GM03348 (cell line): ENCODE measurements around the gene POLR2C.
"Not testable (repeated sequence)": the region's sequence is repeated elsewhere in the genome, so short reads cannot be mapped to it uniquely, and the experiment has no call there.

Source experiments
- DNase-seq: peaks from one replicate; pipeline ENCODE4 v3.0.0; 2012; ENCODE audit warnings: low spot score

Gene POLR2C

GRCh38 chr16:57462209-57462977 is at the start of gene POLR2C:
TSS of gene POLR2C (plus strand) at chr16:57462679. CDS start at chr16:57462725, 46 bp downstream.
- DNase-seq: peak; percentile 94

GRCh38 chr16:57413301-57413730 is 49.2 kb upstream of the POLR2C start:
- DNase-seq: no peak

DNA sequence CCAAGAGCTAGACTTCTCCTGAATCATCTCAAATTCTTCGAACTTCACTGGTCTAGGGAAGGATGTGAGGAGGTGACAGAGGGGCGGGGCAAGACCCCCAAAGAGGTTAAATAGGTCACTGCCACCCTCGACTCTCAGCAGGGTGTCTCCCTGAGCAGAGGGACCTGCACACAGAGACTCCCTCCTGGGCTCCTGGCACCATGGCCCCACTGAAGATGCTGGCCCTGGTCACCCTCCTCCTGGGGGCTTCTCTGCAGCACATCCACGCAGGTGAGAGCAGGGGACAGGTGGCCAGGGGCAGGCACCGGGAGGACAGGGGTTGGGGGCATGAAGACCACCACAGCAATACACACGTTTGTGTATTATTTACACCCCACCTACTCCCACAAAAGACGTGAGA is 48.7 kb upstream of the POLR2C start:
- DNase-seq: no peak

DNA sequence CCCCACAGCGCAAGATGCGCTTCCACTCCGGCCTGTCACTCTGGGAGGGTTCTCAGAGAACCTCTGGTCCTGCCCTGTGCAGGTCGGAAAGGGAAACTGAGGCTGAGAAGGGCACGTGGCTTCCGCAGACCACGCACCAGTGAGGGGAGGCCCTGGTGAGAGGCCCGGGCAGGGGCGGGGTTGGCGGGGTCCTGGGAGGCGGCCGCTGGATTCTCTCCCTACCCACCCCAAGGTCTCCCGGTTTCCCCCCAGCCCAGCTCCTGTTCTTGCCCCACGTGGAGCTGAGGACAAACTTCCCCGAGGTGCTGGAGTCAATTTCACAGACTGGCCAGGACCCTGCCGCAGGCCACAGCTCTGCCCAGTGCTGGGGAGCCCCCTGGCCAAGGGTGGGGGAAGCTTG is 46.4 kb upstream of the POLR2C start:
- no peak for DNase-seq

GRCh38 chr16:57419506-57419905 is 43.0 kb upstream of the POLR2C start:
- DNase-seq: no peak

- DNase-seq: peak; percentile 67
Observed at GRCh38 chr16:57422026-57422944, 40.2 kb upstream of the POLR2C start.

GRCh38 chr16:57423152-57423551 is 39.3 kb upstream of the POLR2C start:
- no peak for DNase-seq

DNA sequence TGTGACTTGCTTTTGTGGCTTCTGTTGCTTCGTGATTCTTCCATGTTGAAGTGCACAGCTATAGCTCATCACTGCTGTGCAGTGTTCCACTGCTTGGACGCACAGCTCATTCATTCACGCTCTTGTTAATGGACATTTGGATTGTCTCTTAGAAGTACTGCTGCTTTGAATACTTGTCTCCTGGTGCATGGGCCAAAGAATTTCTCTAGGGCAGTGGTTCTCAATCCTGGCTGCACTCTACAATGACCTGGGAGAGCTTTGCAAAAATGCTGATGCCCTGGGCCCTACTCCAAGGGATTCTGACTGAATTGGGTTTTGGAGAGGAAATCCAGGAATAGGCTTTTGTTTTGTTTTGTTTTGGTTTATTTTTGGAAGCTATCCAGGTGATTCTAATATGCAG is 37.9 kb upstream of the POLR2C start:
- no peak for DNase-seq

GRCh38 chr16:57426356-57426755 is 36.1 kb upstream of the POLR2C start:
- DNase-seq: no peak

DNA sequence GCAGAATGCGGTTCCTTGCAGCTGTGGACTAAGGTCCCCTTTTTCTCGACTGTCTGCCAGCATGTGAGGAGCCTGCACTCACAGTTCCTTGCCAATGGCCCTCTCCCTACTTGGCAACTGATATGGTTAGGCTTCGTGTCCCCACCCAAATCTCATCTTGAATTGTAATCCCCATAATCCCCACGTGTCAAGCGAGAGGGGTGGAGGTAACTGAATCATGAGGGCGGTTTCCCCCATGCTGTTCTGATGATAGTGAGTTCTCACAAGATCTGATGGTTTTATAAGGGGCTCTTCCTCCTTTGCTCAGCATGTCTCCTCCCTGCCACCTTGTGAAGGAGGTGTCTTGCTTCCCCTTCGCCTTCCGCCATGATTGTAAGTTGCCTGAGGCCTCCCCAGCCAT is 35.2 kb upstream of the POLR2C start:
- DNase-seq: no peak

GRCh38 chr16:57427824-57428223 is 34.7 kb upstream of the POLR2C start:
- DNase-seq: no peak

DNA sequence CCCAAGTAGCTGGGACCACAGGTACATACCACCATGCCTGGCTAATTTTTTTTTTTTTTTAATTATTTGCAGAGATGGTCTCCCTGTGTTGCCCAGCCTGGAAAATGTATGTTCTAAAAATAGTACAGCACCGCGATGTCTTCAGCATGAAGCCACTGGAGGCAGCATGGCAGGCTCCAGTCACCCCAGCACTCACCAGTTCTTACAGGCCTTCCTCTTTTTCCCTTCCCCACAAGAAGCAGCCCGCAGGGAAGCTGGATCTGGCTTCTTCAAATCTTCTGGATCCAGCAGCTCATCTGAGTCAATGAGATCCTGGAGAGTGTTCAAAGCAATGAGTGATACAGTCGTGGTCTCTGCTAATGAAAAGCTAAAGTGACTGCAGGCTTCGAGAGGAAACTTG is 31.5 kb upstream of the POLR2C start:
- no peak for DNase-seq

- no peak for DNase-seq
Observed at GRCh38 chr16:57432505-57432904, 30.0 kb upstream of the POLR2C start.

- DNase-seq: no peak
Observed at GRCh38 chr16:57432989-57433388, 29.5 kb upstream of the POLR2C start.

DNA sequence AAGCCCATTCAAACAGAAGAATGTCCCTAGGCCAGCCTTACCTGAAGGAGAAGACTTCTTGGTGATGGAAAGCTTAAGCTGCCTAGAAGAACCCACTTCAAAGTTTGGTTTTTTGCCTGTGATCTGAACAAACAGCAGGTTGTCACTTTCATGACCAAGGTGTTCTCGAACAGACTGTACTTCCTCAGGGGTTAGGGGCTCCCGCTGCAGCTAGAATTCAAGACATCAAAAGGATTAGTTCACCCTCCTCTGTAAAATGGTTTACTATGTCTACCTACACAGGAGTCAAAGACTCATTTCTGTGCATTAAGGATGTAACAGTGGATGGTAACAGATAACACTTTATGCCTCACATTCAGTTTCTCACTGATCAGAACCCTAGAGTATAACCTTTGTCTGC is 28.5 kb upstream of the POLR2C start:
- no peak for DNase-seq

GRCh38 chr16:57435838-57436237 is 26.6 kb upstream of the POLR2C start:
- no peak for DNase-seq

- DNase-seq: not testable (repeated sequence)
Observed at GRCh38 chr16:57439947-57440346, 22.5 kb upstream of the POLR2C start.

DNA sequence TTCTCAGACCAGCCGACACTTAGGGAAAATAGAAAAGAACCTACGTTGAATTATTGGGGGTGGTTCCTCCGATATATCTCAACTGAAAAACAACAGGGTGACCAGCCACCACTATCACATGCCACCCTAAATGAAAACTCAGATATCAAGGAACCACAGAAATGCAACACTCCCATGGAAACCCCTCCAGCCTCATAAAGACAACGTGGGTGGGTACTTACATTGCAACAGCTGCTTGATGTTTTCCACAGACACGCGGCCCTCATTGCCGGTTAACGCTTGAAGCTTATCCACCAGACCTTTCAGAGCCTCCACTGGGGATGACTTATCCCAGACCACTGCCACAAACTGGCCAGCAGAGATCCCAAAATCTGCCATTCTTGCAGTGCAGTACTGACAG is 21.9 kb upstream of the POLR2C start:
- not testable (repeated sequence) for DNase-seq

GRCh38 chr16:57444711-57445110 is 17.8 kb upstream of the POLR2C start:
- peak; percentile 62 for DNase-seq

DNA sequence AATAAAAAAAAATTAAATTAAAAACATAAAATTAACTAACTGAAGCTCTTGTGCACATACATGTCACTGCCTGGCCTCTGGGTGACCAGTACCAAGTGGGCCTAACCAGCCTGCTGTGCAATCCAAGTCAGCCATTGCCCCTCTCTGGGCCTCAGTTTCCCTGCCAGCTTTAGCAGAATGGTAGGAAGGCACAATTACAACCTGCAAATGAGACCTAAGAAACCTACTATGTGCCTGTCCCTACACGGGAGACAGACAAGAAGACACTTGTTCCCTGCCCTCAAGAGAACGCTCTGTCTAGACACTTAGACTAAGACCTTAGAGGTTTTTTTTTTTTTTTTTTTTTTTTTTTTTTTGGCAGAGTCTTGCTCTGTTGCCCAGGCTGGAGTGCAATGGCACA is 17.0 kb upstream of the POLR2C start:
- DNase-seq: no peak

DNA sequence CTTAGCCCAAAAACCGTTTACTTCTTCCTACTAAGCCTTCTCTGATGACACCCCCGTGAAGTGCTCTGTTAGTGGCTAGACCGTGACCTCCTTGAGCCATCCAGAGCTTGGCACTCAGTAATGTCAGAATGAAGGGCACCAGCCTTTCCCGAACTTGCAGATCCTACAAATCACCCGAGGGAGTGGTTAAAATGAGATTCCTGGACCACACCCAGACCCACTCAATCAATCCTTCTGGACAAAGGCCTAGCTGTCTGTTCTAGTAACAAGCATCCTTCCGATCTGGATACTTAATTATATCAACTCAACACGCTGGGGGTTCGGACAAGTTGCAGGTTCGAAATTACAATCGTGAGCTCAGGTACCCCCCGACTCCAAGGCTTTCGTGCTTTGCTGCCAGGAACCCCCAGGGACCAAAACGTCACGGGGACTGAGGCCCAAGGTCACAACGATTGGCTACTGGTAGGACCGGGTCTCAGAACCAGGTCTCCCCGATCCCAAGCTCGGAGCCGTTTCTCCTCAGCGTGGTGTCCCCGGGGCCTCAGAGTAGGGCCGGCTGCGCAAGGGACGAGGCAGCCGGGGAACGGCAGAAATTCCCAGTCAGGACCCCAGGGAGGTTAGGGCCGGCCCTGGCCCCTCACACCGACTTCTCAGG is 15.8 kb upstream of the POLR2C start:
- DNase-seq: peak; percentile 71

- DNase-seq: peak; percentile 98
Observed at GRCh38 chr16:57447186-57447962, 15.1 kb upstream of the POLR2C start, which contains the start of the genes CIAPIN1 and COQ9. TSS of gene CIAPIN1 (minus strand) at chr16:57447385. CDS start at chr16:57440928, 6,457 bp downstream. TSS of gene COQ9 (plus strand) at chr16:57447479. CDS start at chr16:57447506, 27 bp downstream.
